NCI-H187 treated with DMSO at 0.1 percent for 48 hours (cell line): Measurements from ENCODE around the gene ADAMTS4.

Experiments used
- DNase-seq: peaks from one replicate; lab custom pipeline; 2025; lab: John Stamatoyannopoulos, UW

Gene ADAMTS4

DNA sequence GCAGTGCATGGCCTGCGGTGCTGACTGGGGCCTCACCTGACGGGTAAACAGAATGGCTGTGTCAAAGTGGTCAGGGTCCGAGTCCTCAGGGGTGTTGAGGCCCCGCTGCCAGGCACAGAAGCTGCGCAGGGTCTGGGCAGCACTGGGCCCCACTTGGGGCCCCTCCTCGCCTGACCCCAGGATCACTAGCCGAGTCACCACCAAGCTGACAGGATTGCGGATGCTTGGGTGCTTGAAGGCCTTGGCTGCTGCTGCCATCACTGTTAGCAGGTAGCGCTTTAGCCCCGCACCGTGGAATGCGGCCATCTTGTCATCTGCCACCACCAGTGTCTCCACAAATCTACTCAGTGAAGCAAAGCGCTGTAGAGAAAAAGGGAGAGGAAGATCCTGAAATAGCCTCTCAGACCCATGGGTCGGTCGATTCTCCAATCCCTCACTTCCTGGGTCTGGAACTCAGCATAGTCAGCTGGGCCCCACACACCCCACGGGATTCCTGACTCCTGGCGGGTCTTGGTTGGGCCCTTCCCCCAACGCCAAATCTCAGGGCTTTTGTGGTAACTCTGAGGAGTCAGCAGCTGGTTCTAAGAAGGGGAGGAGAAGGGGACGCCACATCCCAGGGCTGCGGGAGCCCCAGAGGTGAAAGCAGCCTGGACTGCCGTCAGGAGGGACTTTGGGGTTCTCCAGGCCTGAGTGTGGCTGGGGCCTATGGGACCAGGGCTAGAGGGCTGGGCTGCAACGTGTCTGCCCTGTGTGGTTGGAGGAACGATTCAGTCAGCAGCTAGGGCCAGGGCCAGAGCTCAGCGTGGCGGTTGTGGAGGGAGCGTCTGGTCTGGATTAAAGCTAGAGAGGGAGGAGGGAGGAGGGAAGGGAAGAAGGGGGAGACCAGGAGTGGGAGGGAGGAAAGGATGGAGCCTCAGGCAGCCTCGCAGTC lies 2.1 kb downstream of the ADAMTS4 start:
- DNase-seq: no peak

DNA sequence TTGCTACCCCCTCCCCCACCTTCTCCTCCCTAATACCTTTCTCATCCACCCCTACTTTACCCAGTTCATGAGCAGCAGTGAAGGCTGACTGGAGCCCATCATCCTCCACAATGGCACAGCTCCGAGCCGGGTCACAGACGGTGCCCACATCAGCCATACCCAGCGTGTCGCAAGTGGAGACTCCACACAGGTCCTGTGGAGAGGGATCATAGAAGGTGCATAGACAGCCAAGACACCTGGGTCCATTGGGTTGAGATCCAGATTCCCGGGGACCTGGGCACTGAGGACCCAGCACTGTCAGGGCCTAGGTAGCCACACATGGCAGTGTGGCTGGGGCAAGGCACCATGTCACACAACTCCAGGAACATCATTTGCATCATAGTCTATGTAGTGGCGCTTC lies 2.7 kb downstream of the ADAMTS4 start:
- DNase-seq: no peak

DNA sequence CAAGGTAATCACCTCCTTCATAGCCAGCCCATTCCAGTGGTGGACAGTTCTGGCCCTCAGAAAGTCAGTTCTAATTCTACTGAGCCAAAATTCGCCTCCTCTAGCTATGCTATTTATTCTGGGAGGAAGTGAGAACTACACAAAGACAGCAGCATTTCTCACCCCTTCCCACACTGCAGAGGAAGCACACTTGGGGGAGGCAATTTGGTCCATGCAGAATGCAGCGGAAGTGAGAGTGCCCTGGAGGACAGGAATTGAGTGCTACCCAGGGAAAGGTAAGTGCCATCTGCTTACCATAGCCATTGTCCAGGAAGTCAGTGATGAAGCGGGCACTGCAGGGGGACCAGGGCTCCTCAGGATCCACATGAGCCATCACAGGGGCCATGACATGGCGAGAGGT lies 3.7 kb downstream of the ADAMTS4 start:
- DNase-seq: no peak

DNA sequence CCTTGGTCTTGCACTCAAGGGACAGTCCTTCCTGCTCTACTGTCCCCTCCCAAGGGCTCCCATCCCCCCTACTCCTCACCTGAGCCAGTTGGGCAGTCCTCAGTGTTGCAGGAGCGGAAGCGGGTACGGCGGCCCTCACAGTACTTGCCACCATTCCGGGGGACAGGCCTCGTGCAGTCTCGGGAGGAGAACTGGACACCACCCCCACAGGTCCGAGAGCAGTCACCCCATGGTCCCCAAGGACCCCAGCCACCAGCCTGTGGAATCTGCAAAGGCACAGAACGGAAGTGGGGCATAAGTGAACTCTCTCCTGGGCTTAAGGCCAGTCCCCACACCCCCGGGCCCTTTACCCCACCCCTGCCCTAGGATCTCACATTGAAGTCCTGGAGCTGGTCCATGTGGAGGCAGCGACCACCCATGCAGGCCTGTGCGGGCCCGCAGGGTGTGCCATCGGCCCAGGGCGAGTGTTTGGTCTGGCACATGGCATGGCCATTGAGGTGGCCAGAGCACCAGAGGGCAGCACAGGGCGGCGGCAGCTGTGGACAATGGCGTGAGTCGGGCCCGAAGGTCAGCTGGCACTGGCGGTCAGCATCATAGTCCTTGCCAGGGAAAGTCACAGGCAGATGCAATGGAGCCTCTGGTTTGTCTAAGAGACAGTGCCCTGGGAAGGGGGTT lies 5.2 kb downstream of the ADAMTS4 start:
- no peak for DNase-seq

DNA sequence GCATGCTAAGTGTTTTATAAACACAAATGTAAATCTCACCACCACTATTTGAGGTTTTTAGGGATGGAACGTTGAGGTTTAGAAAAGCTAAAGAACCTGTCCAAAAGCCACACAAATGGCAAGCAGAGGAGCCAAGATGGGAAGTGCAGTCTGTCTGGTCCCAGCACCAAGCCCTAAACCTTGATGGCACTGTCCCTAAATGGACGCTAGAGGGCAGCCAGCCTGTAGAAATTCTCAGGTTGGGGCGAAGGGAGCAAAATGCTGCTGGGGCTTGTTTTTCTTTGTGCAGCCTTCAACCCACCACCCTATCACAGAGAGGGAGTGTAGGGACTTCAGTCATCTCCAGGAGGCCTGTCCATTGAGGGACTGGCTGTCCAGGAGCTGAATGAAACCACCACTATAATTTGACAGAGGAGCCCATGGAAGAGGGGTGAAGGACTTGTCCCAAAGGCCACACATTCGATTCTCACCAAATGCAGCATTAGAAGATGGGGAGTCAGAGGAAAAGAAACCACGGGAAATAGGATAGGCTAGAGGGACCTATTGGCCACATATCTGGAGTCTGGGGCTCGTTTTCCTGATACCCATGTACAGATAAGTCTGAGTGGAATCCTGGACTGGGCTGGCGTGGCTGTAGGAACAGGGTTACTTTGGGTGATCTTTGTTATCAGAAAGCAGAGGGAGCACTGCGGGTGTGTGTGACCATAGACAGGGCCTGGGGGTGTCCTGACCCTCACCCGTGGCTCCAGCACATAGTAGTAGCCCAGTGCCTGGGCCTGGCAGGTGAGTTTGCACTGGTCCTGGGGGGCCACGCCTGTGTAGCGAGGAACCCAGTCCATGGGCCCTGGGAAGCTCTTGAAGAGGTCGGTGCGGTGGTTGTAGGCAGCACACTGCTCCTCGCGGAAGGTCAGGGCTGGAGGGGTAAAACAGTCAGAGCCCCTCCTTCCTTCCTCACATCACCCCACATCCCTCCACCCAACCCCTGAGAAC lies 6.1 kb downstream of the ADAMTS4 start:
- peak; percentile 59 for DNase-seq

DNA sequence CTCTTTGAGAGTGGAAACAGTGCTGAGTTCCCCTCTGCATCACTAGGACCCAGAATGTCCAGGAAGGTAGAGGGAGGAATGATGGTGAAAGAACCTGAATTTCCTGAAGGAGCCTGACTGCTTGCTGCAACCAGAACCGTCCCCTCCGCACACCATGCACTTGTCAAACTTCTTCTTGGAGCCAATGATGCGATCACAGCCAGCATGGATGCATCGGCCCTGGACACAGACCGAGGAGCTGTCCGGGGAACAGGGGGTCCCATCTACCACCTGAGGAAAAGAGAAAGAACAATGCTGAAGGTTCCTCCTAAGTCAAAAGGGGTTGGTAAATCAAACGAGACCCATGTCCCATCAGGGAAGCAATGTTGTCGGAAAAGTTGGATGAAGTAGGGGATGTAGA lies 6.9 kb downstream of the ADAMTS4 start:
- no peak for DNase-seq

DNA sequence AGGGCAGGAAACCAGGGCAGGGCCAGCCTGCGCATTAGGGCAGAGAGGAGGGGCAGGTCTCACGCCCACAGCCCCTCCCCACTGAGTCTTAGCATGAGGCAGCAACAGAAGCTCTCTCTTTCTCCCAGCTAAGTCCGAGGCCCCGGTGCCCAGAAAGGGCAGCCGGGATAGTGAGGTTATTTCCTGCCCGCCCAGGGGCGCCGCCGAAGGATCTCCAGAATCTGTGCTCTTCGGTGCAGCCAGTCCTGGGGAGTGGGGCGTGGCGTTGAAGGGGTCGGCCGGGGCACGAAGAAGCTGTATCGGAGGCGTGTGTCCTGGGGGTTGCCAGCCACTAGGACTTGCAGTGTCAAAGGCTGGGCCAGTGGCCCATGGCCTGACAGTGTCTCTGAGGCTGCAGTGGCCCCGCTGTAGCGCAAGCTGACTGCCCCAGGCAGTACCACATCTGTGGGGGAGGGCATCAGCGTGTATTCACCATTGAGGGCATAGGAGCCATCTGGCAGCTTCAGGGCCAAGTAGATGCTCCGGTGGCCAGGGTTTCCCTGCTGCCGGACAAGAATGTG lies 7.8 kb downstream of the ADAMTS4 start:
- DNase-seq: no peak

DNA sequence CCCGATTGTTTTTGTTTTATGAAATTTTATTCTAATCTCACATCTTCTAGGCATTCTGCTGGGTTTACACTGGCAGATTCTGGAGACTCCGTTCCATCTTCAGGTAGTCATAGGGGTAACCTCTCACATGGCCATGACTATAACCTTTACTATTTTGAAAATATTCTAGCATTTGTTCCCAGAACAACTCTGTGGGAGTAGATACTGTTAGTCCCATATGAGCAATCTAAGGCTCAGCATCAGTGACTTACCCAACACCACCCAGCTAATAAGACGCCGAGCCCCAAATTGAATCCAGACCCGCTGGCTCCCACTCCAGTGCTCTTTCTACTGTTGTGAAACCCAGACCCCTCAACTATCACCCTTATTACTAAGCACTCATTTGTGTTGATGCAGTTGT lies 9.8 kb downstream of the ADAMTS4 start:
- no peak for DNase-seq

DNA sequence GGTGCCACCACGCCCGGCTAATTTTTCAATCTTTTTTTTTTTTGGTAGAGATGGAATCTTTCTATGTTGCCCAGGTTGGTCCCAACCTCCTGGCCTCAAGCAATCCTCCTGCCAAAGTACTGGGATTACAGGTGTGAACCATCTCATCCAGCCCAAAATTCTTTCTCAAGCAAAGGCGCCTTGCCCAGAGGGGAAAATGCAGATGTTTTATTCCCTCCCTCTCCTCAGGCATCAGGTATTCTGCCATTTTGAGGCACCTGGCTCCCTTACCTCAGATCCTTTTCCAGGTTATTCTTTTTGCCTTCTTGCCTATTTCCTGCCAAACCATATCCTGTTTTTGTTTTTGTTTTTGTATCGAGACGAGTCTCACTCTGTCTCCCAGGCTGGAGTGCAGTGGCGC lies 10.5 kb downstream of the ADAMTS4 start:
- no peak for DNase-seq

DNA sequence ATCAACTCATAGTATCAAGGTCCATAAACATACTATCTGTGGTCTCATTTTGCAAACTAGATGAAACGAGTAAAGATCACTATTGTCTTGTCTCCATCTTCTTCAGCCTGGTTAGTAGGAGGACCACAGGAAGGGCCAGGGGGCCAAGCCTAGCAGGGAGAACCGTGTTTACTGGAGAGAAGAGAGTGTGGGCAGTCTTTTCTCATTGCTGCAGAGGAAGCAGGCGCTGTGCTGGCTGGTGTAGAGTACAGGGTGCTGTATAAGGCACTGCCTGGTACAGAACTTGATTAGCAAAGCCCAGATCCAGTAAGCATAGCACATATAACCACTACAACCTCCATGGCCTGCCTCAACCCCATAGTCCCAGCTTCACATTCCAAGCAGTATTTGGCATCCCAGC lies 11.5 kb downstream of the ADAMTS4 start:
- DNase-seq: no peak

DNA sequence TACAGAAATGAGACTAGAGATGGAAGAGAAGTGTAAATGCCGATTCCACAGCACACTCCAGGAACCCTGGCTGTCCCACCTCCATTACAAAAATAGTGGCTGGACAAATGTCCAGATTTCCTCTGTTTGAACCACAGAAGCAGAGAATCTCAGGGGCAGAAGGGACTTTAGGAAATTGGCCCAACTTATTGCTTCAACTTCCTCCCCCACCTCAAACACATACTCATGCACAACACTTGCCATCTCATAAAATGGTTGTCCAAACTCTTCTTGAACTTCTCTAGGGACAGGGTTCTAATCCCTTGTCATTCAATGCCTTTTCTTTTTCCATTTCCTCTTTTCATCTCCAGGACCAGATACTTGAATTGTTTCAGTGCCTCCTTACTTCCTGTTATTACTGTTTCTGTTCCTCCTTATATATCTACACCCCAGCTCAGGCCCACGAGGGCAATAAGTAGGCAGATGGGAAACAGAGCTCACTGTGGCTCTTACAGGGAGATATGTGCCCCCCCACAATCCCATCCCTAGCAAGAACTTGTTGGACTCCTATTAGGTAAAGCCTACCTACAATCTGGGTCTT lies 13.0 kb downstream of the ADAMTS4 start:
- no peak for DNase-seq

DNA sequence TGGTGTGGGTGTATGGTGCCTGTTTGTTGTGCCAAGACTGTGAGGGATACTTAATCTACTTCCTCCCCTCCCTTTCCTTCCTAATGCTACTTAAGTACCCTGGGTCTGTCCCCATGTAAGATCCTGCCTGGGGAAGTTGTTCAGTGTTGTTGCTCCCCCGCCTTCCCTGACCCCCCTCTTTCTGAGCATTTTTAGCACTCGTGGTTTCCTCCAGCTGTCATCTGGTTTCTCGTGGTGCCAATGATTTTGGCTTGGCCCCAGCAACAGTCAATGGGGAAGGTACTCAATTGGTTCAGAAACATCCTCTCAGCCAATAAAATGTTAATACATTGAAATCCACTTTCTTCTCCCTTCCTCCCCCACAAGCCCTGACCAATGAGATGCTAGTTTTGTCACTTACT lies 13.6 kb downstream of the ADAMTS4 start:
- no peak for DNase-seq

DNA sequence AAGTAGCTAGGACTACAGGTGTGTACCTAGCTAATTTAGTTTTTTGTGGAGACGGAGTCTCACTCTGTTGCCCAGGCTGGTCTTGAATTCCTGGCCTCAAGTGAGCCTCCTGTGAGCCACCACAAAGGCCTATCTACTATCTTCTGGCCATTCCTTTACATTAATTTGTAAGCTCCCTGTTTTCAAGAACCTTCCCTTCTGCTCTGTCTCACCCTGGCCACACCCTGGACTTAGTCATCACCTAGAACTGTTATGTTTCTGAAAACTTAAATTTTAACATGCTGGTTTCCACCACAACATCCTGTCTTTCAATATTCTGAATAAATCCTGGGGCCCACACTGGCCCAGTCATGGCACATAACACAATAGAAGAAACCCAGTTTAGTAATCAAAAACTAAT lies 16.6 kb downstream of the ADAMTS4 start:
- no peak for DNase-seq

DNA sequence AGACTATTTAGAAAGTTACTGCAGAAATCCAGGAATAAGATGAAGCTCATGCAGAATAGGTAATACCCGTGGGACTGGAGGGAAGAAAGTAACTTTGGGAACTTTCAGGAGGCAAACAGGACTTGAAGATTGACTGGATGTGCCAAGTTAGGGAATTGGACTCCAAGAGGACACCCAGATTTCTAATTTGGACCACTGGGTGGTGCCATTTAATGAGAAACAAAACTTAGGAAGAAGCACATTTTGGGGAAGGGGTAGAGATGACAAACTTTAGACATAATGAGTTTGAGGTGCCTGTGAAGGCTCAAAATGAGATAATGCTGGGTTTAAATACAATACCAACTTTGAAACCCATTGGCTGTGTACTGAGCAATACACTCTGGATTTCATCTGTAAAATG lies 18.2 kb downstream of the ADAMTS4 start:
- no peak for DNase-seq

DNA sequence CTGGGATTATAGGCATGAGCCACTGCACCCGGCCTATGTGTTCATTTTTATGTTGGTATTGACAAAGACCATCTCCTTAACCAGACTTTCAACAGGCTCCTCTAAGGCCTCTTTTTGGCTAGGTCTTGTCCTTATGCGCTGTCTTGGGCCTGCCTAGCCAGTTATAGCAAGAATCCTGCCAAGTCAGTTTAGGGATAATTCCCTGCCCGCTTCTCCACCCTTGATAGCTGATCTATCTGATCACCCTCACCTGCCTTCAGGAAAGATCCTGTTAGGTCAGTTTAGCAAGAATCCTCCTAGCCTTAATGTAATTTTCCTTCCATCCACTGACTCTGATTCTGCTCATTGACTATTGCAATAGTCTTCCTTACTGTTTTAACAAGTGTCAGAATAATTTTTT lies 19.2 kb downstream of the ADAMTS4 start:
- no peak for DNase-seq

DNA sequence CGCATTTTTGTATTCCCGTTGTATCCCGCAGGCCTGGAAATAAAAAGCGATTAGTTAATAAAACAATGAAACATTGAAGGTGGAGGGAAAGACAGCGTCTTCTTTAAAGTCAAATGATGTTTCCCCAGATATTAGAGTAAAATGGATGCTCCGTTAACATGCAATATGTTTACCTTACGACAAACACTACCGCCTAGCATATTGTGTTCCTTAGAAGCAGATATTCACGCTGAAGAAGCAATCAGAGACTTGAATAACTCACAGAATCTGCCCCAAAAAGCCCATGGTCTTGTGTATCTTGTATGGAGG lies 21.0 kb downstream of the ADAMTS4 start:
- DNase-seq: no peak

DNA sequence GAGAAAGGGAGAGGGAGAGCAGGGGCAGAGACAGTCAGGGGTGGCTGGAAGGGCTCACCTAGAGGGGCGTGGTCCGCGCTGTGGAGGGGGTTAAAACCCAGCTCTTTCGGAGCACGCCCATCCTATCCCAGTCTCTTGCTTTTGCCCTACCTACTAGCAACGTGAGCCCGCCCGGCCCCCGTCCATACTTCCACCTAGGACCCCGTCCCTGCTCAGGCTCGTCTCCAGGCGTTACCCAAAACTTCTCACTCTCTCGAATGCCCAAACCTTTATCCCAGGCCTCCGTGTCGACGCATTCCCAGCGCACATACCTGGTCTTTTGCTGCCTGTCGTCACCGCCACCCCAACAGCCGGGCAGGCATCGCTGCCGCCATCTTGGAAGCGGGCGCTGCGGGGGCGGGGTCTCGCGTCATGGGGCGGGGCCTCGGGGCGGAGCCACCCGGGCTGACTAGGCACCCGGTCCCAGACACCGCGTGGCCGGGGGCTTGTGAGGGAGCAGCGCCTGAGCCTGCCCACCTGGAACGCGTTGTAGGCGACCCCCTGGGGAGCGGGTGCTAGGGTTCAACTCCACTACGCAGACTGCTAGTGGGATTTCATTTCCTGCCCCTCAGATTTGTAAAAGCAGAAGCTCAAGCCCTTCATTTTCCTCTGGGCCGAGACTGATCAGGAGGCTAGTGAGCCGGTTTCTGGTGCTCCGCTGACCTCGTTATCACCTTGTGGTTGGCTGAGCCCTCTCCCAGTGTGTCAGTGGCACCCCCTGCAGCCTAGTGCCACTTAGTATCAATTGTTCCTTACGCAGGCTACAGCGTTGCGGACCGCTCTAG lies 21.5 kb downstream of the ADAMTS4 start, which contains the start of gene B4GALT3:
Gene B4GALT3, minus strand, starts transcription at position 396 of the 824 bp plus-strand sequence. CDS start 1,447 bp downstream, outside the sequence.
- DNase-seq: peak; percentile 66

DNA sequence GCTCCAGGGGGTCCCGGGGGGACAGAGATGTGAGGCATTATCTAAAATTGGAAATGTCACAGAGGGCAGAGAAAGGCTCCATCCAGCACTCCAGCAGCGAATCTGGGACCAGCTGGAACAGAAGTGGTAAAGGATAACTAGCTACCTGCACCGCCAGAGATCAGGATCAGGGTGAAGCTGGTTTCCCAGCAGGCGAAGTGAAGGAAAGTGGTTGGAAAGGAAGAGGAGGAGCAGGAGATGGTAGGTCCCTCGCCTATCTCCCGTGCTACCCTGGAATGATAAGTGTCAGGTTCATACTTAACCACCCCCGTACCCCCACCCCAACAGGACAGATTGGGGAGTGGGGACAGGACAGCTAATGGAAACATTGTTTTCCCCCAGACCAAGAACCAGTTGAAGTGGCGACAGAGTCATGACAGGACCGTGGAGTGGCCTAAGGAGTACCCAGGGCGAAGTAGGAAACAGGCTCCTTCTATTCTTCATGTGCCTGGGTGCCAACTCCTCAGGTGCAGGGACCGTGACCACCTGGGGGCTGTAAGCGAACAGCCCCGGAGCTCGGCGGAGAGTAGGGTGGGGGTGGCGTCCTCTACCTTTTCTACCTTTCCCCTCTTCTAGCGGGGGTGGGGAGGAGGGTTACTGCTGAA lies 22.3 kb downstream of the ADAMTS4 start:
- no peak for DNase-seq

DNA sequence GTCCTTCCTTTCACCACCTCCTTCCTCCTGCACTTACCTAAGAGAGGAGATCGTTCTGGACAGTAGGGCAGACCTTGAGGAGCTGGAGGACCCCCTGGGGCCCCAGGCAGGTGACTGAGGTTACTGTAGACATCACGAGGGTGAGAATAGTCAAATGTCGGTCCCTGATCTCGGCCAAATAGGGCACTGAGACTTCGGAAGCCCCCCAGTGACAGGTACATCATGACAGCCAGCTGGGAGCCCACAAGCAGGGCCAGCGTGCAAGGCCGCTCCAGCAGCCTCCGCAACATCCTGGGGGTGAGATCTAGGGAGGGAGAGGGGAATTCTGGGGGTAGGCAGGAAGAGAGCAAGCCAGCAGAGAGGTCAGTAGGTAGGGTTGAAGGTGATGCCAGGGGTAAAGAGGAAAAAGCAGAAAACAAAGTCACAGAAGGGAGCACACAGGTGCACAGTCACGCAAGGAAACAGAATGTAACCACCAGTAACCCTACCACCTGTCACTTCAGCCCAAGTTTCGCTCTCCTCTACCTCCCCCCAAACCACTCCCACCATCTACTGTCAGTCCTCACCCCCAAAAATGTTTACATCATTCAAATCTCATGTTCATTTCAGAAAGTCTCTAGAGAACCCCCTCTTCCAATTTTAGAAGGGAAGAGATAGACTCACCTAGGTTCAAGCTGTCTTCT lies 22.9 kb downstream of the ADAMTS4 start:
- DNase-seq: no peak

DNA sequence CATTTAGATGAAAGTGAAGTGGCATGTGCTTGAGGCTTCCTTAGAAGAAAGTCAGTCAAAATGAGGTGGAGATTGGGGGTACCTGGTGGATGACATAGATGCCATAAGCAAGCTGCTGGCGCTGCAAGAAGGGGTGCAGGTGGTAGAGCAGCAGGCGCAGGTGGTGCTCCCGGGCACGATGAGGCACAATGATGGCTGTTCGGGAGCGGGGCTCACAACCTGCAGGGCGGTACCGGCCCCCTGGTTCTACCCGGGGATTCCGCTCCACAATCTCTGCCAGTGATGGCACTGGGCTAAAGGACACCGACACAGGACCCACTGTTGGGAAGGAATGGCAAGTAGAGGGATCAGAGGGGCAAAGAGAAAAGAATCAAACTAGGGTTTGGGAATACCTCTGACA lies 23.9 kb downstream of the ADAMTS4 start:
- DNase-seq: no peak
